ENCODE results near the gene CACNA1I. TPM values are rescaled to one million over a fixed set of nuclear protein-coding genes. Genes with fewer than 3 reads are reported as not detected.

CACNA1I gene
- total and polyA plus RNA-seq, 9 donors, result 0.02 to 0.23 (median 0.09) TPM; not detected in 1

DNA sequence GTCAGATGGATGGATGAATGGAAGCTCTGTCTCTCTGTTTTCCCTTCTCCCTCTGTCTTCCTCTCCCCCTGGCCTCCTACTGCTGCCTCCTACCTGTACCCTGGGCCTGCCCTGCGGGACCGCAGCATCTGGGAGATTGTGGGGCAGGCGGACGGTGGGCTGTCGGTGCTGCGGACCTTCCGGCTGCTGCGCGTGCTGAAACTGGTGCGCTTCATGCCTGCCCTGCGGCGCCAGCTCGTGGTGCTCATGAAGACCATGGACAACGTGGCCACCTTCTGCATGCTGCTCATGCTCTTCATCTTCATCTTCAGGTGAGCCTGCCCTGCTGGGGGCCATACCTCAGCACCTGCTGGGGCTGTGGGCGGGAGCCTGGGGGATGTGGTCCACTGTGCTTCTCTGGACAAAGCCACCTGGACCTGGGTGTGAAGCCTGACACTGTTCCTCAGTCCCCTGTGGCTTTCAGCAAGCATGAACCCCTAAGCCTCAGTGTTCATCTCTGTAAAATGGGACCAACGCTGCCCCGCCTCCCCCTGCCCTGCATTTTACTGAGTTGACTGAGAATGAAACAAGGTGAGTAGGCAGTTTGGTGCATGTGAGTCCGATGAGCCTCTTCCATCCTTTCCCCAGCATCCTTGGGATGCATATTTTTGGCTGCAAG lies 88.4 kb downstream of the CACNA1I start:
- peaks cover 2% of the 10 kb centered on the region for H3K27me3 ChIP-seq
- H3K27ac ChIP-seq, result no peak overlapping the region
- TF ChIP-seq, protein P1, sequence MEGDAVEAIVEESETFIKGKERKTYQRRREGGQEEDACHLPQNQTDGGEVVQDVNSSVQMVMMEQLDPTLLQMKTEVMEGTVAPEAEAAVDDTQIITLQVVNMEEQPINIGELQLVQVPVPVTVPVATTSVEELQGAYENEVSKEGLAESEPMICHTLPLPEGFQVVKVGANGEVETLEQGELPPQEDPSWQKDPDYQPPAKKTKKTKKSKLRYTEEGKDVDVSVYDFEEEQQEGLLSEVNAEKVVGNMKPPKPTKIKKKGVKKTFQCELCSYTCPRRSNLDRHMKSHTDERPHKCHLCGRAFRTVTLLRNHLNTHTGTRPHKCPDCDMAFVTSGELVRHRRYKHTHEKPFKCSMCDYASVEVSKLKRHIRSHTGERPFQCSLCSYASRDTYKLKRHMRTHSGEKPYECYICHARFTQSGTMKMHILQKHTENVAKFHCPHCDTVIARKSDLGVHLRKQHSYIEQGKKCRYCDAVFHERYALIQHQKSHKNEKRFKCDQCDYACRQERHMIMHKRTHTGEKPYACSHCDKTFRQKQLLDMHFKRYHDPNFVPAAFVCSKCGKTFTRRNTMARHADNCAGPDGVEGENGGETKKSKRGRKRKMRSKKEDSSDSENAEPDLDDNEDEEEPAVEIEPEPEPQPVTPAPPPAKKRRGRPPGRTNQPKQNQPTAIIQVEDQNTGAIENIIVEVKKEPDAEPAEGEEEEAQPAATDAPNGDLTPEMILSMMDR (IDR thresholded peaks at IDR 0.05), result no peak
- TF ChIP-seq EP300 (IDR thresholded peaks at IDR 0.05), result no peak
- TF ChIP-seq POLR2A (IDR thresholded peaks at IDR 0.05), result no peak
- no peak overlapping the region for H3K4me3 ChIP-seq
- no peaks in the 10 kb centered on the region for H3K4me1 ChIP-seq (ENCODE audit: insufficient read depth)
- intact Hi-C loops (cut with DNase I), result no loop called here
- H3K36me3 ChIP-seq, result no peaks in the 10 kb centered on the region
- no peak for DNase-seq
- H3K9me3 ChIP-seq, result no peaks in the 10 kb centered on the region
- WGBS, 3 donors, result 85 to 86% (median 85%) methylated on average over 18 of the region's 18 CpGs

- WGBS, 3 donors, result 35 to 45% (median 39%) methylated on average over 1 of the region's 1 CpG
- peaks cover 2% of the 10 kb centered on the region for H3K27me3 ChIP-seq
- intact Hi-C loops (cut with DNase I), result no loop called here
- H3K27ac ChIP-seq, result no peak overlapping the region
- no peaks in the 10 kb centered on the region for H3K9me3 ChIP-seq
- no peak overlapping the region for H3K4me3 ChIP-seq
- no peak for DNase-seq
- H3K36me3 ChIP-seq, result no peaks in the 10 kb centered on the region
- no peaks in the 10 kb centered on the region for H3K4me1 ChIP-seq (ENCODE audit: insufficient read depth)
- TF ChIP-seq, protein P1 (IDR thresholded peaks at IDR 0.05), result no peak
- TF ChIP-seq EP300 (IDR thresholded peaks at IDR 0.05) (no peak), POLR2A (IDR thresholded peaks at IDR 0.05) (no peak)
Observed at GRCh38 chr22:39661501-39661841, 90.9 kb downstream of the CACNA1I start.

DNA sequence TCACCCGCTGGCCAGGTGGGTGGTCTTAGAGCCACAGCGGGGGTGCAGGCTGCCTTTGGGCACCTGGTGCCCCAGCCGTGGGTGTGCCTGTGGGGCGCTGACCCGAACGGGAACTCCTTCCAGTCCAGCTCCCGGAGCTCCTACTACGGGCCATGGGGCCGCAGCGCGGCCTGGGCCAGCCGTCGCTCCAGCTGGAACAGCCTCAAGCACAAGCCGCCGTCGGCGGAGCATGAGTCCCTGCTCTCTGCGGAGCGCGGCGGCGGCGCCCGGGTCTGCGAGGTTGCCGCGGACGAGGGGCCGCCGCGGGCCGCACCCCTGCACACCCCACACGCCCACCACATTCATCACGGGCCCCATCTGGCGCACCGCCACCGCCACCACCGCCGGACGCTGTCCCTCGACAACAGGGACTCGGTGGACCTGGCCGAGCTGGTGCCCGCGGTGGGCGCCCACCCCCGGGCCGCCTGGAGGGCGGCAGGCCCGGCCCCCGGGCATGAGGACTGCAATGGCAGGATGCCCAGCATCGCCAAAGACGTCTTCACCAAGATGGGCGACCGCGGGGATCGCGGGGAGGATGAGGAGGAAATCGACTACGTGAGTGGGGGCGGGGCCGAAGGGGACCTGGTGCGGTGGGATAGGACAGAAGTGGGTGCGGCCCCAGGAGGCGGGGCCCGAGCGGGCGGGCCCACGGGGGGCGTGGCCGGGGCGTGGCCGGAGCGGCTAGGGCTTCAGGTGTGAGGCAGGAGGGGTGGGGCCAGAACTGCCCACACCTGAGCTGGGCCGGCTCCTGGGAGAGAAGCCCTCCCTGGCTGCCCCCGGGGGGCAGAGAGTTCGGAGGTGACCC lies 91.5 kb downstream of the CACNA1I start:
- peaks cover 2% of the 10 kb centered on the region for H3K27me3 ChIP-seq
- H3K27ac ChIP-seq, result no peak overlapping the region
- H3K4me3 ChIP-seq, result no peak overlapping the region
- H3K36me3 ChIP-seq, result no peaks in the 10 kb centered on the region
- WGBS, 3 donors, result 2 to 7% (median 2%) methylated on average over 52 to 77 of the region's 77 CpGs
- intact Hi-C loops (cut with DNase I), result no loop called here
- H3K9me3 ChIP-seq, result peaks cover 0 to 2% of the 10 kb centered on the region in 2 donors
- no peaks in the 10 kb centered on the region for H3K4me1 ChIP-seq (ENCODE audit: insufficient read depth)
- TF ChIP-seq, protein P1 (IDR thresholded peaks at IDR 0.05), result no peak
- no peak for DNase-seq

- H3K27ac ChIP-seq, result no peak overlapping the region
- DNase-seq, result no peak
- H3K4me1 ChIP-seq (ENCODE audit: insufficient read depth), result no peaks in the 10 kb centered on the region
- H3K27me3 ChIP-seq, result peaks cover 2% of the 10 kb centered on the region
- H3K9me3 ChIP-seq, result peaks cover 0 to 5% of the 10 kb centered on the region in 2 donors
- H3K4me3 ChIP-seq, result no peak overlapping the region
- no peaks in the 10 kb centered on the region for H3K36me3 ChIP-seq
- intact Hi-C loops (cut with DNase I), result no loop called here
- WGBS, 3 donors, result 8 to 30% (median 10%) methylated on average over 26 of the region's 26 CpGs
- TF ChIP-seq EP300 (IDR thresholded peaks at IDR 0.05) (no peak), POLR2A (IDR thresholded peaks at IDR 0.05) (no peak)
- TF ChIP-seq, protein P1 (IDR thresholded peaks at IDR 0.05), result no peak
Observed at GRCh38 chr22:39662686-39663052, 92.1 kb downstream of the CACNA1I start.
